Measurements from ENCODE around the gene KIFC3.

KIFC3 gene

DNA sequence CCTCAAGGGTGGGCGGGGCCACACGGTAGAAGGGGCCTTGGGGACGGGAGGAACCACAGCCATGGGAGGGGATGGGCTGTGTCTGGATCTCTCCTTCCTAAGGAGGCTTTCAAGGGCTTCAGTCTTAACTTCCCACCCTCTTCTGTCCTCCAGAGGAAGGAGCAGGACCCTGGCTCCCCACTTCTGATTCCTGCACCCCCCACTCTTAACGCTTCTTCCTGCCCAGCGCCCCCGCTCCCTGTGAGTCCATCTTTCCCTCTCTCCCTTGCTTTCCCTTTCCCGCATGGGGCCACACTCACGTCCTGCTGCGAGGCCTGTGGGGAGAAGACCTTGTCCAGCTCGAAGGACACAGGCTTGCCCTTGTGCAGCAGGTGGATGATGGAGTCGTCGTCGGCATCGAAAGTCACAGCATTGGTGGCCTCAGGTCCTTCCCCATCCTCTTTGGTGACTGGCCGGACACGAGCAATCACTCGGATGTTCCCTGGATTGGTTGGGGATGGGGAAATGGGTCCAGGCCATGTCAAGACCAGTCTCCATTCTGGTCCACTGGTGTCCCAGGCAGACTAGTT is 37.0 kb downstream of the KIFC3 start:
- no peak for DNase-seq (ENCODE audit: low spot score)

DNA sequence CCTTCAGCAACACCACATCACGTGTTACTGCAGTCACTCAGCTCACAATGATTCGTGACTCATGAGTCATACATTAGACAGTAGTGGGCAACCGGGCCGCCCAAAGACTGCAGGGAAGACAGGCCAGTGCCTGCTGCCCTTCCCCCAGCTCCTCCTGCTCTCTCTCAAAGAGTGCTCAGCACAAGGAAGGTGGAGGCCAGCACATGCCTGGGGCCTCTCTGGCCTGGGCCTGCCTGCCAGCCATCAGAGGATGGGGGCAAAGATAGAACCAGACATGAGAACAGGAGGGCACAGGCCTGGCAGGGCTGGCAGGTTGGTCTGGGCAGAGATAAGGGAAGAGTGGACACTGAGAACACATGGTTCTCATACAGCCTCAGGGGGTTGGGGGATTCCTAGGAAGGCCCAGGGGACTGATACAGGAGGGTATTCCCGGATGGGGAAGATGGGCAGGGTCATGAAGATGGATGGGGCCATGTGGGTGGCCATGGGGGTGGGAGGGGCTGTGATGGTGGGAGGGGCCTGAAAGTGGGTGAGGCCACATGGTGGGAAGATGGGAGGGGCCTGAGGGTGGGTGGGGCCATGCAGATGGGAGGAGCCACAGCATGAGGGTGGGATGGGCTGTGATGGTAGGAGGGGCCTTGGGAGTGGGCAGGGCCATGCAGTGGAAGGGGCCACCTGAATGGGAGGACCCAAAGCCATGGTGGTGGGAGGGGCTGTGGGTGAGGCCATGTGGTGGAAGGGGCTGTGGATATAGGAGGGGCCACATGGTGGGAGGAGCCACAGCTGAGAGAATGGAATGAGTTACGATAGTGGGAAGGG is 37.7 kb downstream of the KIFC3 start:
- no peak for DNase-seq (ENCODE audit: low spot score)

DNA sequence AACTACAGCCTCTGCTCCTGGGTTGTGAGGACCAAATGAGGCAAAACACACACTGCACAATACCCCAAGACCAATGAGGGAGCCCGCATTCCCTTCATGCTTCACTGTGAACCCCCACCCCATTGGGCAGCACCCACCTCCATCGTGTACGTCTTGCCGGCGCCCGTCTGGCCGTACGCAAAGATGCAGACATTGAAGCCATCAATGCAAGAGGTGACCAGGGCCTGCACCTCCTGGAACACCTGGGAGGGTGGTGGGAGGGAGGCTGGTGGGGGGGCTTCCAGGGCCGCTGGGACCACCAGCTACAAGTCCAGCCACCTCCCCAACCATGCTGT is 38.3 kb downstream of the KIFC3 start:
- no peak for DNase-seq (ENCODE audit: low spot score)

DNA sequence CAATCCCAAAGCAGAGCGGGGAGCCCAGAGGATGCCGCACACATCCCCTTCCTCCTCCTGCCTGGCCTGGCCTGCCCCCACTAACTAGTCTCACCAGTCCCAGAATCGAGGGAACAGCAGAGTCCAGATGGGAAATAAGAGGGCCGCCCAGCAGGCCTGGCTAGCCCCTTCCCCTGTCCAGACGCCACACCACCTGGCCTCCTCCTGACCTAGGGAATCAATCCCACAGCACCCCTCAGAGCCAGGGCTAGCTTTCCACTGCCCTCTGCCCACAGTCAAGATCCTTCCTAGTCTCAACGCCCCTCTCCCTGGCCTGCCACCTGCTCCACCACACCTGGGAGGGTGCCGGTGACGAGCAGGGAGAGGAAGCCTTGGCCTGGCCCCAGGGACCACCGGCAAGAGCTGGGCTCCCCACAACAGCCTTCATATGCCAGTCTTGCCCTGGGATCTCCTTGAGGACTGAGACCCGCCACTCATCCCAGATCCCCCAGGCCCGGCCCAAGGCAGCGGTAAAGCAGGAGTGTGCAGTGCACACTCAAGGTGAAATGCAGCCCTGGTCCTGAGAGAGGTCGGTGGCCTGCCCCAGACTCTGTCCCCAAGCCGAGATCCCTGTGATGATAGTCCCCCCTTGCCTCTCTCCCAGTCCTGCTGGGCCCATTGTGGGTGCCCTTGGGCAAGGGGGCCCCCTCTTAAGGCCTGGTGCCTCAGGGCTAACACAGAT is 38.8 kb downstream of the KIFC3 start:
- no peak for DNase-seq (ENCODE audit: low spot score)

DNA sequence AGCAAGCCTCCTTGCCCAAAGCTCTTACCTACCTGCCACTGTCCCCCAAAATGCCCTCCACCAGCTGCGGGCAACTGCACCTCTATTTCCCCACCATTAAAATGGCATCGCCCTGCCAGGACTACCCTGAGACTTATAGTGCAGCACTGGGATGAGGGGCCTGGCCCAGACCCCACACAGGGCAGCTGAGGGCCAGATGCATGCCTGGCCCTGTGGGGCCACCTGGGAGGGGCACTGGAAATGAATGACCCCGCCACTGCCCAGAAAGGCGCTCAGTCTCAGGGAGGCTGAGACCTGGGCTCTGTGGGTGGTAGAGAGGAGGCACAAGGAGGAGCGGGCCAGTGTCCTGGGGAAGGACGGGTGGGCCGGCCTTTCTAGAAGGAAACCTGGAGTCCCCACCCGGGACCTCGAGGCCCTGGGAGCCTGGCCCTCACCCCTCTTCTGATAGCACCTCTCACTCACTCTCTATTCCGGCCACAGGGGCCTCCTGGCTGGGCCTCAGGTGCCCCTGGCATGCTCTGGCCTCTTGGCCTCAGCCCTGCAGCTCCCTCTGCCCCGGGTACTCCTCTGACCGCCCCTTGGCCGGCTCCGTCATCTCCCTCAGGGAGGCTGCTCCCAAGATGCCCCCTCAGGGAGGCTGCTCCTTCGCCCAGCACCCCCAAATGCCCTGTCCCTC is 39.8 kb downstream of the KIFC3 start:
- no peak for DNase-seq (ENCODE audit: low spot score)

DNA sequence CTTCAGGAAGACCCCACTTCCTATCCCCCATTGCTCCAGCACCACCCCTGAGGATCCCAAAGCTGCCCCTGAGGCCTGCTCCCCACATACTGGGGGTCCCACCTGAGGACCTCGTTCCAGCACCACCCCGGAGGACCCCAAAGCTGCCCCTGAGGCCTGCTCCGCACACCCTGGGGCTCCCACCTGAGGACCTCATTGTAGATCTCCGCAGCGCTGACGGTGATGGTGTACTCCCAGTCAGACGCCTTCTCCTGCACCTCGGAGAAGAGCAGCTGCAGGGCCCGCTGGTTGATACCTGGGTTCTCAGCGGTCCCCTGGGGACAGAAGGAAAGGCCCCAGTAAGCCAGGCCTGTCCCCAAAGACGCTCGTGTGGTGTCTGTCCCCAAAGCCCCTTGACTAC is 40.3 kb downstream of the KIFC3 start:
- DNase-seq (ENCODE audit: low spot score) = no peak

DNA sequence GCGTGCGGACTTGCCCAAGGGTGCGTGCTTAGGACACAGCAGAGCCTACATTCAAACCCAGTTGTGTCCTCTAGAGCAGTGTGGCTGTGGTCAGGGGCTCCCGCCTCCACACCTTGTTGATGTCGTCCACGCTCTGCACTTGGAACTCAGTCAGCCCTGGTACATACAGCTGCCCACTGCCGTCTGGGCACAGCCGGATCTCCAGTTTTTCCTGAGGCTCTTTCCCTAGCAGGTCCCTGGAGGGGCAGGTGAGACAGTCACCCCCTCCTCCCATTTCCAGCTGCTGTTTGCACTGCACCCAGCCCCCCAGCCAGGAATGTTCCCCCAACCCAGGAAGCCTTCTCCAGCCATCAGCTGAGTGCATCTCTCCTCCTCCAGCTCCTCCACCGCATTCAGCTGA is 41.0 kb downstream of the KIFC3 start:
- no peak for DNase-seq (ENCODE audit: low spot score)

DNA sequence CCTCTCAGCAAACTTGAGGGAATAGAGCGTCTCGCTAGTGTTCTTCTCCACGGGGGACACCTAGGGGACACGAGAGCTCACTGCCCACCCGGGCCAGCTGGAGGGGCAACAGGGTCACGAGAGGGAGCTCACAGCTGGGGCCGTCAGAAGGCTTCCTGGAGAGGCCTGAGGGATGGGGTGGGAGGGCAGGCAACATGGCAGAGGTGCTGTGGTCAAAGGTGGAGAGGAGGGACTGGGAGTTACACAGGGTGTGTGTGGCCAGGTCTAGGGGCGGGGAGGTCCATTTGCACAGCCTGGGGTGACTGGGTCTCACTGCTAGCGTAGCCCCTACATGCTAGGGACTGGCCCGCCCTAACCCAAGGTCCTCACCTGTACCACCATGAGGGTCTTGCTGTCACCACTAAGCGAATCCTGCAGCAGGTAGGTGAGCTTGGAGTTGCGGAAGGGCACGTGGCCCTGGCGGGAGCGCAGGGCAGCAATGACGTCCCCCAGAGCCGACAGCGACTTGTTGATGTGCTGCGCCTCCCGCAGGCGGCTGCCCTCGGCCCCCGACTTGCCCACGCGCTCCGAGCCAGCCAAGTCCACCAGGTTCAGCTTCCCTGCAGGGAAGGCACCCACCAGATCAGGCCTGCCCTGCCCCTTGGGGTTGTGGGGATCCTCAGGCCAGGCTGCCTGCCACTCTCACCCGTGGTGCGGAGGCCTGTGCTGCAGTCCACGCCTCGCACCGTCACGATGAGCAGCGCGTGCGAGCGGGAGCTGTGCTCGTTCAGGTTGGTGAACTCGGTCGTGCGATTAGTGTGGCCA is 41.7 kb downstream of the KIFC3 start:
- no peak for DNase-seq (ENCODE audit: low spot score)

DNA sequence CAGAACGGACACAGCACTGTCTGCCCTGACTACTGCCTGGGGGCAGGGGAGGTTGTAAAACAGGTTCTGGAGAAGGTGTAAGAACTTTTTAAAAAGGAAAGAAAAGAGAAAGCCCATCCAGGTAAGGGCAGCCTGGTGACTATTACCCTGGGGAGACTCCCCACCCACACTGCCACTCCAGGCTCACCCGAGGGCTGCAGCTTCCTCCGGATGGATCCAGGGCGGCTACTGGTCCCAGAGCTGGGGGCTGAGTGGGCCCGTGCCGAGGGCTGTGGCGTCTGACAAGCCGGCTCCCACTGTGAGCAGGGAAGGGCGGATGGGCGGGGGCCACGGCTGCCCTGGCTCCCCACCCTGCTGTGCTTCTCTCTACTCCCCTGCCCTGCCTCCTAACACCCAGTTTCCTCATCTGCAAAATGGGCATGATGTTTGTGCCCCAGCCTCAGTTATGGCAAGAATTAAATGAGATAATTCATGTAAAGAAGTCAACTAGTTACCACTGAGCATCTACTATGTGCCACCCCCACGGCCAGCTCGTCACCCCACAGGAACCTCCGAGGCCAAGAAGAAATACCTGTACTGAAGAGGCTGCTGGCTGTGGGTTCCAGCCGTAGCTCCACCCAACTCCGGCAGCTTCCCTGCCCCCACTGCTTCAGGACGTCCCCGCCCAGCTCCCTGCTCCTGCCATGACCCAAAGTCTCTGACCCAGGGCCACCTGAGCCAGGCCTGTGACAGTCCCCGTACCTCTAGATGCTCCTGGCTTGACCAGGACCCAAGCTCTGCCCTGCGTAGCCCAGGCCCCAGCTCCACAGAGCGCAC is 42.5 kb downstream of the KIFC3 start:
- no peak for DNase-seq (ENCODE audit: low spot score)

DNA sequence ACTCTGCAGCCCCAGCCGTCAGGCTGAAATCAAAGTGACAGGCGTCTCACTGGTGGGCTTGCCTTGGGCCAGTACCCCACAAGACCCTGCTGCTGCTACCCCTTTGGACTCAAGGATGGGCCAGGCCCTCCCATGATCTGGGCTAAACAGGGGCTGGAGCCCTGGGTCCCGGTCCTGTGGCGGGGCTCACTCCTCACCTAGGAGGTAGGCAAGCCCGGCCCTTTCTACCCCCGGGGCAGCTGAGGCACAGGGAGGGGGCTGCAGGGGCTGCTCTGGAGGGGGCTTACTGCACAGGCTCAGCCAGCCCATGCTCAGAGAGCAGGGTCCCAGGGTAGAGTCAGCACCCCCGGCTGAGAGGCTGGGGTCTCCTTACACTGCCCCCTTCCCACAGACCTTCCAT is 43.2 kb downstream of the KIFC3 start:
- no peak for DNase-seq (ENCODE audit: low spot score)

DNA sequence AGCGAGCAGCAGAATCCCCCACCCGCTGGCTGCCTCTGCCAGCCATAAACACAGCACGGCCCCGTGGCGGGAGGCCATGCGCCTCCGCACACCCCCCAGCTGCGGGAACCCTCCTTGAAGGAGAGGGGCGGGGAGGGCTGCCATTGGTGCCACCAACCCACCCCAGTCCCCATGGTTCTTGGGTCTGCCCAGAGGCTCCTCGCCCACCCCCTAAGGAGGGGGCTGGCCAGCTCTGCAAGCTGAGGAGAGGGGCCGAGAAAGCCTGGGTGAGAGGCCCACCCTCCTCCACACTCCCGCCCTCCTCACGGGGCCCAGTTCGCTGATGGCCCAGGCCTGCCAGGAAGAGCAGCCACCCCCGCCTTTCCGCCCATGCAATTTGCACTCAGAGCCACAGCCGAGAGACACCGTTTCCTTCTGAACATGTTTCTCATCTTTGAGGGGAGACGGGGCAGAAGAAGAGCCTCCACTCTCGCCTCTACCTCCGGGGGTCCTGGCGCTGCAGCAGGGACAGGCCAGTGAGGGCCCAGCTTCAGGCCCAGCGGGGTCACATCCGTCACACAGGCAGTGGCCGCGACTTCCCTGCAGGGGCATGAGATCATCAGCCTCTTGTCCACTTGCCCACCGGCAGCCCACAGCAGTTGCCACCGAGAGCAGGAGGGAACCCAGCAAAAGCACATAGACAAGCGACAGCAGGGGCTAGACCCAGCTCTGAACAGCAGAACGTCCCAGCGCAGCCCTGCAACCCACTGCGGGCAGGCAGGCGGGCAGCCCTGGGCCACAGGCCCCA is 43.8 kb downstream of the KIFC3 start:
- DNase-seq (ENCODE audit: low spot score) = no peak

DNA sequence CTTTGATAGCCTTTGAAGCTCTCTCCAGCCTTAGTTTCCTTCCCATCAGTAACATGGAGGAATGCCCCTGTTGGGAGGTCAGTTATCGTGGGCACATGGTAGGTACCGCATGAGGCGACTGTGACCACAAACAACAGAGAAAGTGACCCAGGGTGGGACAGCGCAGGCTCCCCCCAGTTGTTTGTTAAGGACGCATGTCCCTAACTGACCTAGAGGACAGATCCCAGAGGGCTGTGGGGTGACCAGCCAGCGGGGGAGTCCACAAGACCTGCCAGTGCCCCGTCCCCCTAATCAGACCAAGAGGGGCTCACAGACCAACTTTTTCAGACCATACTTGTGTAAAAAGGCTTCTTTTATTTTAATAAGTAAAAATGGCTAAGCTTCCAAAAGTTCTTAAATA is 44.4 kb downstream of the KIFC3 start:
- DNase-seq (ENCODE audit: low spot score) = no peak

DNA sequence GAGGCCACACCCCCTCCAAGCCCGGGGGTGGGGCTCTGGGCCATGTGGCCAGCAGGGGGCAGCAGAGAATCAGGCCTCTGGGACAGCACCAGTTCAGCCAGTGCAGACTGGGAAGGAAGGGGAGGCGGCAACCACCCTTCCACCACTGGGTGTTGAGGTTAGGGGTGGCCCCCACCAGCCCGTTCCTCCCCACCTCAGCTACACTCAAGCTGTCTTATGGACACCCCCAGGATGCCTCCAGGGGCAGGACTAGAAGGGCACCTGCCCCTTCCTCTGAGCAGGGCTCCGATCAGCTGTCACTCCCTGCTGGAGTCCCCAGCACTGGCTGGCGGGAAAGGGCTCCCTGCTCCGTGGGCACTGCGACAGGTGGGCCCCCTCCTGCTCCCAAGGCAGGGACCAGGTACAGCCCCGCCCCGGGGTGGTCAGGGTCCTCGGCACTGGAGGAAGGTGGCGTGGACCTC is 44.9 kb downstream of the KIFC3 start:
- DNase-seq (ENCODE audit: low spot score) = peak; percentile 77

DNA sequence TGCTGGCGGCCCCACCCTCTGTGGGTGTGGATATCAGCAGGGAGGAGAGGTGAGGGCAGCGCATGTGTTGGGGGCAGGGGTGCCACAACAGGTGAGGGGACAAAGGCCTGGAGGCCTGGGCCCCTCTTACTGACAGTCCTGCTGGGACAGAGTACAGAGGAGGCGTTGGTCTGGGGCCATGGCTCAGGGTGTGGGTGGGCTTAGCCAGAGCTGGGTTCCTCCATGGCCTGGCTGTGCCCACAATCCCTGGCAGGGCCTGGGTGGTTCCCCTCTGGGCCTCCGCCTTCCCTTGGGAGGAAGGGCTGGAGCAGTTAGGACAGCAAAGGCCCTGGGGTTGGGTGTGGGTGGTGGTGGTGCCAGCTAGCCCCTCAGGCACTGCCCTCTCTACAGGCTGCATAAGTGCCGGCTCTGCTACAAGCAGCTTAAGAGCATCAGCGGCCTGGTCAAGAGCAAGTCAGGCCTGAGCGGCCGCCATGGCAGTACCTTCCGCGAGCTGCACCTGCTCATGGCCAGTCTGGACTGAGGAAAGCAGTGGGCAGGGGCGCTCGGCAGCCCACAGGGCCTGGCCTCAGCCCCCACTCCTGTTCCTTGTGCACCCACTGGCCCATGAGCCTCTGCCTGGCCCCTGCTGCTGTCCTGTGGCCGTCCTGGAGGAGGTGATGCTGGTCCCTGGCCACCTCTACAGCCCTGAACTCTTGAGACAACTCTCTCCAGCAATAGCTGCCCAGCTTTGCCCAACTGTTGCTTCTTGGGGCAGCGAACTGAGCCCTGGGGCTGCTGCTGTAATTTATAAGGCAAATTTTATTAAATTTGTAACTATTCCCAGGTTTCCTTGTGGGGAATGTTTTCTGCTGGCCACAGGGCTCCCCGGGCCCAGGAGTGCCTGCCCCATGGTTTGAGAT is 45.6 kb downstream of the KIFC3 start:
- DNase-seq (ENCODE audit: low spot score) = no peak

DNA sequence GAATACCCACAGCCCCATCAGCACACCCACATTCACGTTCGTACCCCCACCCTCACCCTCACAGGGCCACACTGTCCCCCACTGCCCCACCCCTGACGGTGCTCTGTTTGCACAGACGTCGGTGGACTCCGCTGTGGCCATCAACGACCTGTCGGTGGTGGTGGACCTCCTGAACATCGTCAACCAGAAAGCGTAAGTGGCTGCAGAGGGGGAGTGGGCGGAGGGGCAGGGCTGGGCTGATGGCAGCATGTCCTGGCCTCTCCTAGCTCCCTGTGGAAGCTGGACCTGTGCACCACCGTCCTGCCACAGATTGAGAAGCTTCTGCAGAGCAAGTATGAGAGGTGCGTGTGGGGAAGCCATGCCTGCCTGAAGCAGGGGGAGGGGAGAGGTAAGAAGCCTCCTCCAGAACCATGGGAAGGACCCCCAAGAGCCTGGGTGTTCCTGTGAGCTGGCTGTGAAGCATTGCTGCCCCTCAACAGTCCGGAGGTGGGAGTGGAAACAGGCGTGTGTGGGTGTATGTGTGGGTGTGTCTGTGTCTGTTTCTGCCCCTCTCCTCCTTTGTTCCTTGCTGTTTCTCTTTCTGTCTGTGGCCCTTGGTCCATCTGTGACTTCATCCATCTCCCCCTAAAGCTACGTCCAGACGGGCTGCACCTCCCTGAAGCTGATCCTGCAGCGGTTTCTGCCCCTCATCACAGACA is 46.4 kb downstream of the KIFC3 start:
- DNase-seq (ENCODE audit: low spot score) = no peak

DNA sequence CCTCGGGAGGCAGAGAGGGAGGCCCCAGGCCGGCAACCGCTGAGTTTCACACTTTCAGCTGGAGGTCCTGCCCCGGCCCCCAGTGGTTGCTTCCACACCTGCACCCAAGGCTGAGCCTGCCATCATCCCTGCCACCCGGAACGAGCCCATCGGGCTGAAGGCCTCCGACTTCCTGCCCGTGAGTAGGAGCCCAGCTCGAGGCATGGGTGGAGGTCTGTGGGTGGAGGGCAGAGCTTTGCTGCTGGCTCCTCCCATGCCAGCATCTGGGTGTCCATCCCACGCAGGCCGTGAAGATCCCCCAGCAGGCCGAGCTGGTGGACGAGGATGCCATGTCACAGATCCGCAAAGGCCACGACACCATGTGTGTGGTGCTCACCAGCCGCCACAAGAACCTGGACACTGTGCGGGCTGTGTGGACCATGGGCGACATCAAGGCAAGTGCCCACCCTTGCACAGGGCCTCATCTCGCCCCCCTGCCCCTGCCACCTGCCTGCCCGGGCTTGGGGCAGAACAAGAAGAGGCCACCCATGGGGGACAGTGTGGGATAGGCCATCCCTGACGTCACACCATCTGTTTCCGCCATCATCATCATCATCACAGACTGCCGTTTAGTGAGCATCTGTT is 47.1 kb downstream of the KIFC3 start:
- DNase-seq (ENCODE audit: low spot score) = no peak

DNA sequence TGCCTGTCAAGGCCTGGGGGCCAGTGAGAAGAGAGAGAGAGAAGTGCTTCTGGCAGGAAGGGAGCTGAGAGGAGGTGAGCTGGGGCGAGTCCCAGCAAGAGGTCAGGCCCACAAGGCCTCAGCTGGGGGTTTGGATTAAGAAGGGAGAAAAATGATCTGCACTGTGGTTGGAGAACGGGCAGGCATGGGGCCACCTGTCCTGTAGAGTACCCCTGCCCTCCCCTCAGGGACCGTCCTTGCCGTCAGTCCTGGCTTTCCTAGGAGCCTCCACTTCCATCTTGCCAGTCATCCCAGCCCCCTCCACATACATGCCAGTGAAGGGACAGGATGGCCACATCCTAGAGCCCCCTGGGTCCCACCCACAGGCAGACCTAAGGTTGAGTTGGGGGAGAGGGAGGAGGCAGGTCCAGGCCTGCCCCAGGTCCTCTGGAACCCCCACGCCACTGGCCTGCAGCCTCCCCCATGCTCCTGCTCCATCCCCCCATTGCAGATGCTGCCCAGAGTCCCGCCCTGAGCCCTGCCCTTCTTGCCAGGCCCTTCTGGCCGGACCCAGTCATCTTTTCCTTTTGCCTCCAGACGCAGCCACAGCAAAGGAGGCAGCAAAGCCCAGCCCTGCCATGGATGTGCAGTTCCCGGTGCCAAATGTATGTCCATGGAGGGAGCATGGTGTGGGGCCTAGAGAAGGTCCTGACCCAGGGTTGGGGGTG is 47.8 kb downstream of the KIFC3 start:
- no peak for DNase-seq (ENCODE audit: low spot score)
